ENCODE measurements around the gene ETFA. TPM values are rescaled to one million over a fixed set of nuclear protein-coding genes. Genes with fewer than 3 reads are reported as not detected.

ETFA gene
- total and polyA plus RNA-seq, 2 of the 8 experiments (the other 6 are each of a cell fraction or from before 2014, with no cell fraction given): 60.9 to 90.0 TPM

DNA sequence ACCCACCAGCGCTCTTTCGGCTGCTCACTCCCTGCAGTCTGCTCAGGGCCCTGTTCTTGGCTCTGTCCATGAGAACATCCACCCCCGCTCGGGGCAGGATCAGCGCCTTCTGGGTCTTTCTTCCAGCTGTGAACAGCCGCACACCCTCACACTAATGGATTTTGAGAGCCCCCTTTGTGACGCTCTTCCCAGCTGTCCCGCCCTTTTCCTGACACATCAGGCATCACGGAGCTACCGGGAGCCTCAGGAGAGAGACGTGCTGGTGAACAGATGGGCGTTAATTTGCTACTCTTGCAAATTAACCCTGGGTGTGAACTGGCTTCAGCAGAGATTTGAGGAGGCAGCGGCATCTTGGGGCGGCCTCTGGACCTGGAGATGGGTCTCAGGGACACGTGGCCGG is 138.5 kb downstream of the ETFA start (continued):
- TF ChIP-seq, protein P1, sequence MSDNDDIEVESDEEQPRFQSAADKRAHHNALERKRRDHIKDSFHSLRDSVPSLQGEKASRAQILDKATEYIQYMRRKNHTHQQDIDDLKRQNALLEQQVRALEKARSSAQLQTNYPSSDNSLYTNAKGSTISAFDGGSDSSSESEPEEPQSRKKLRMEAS (IDR thresholded peaks at IDR 0.05): no peak
- TF ChIP-seq BRCA1 (IDR thresholded peaks at IDR 0.05; ENCODE audit: low read depth, low read length) (no peak), YY1 (IDR thresholded peaks at IDR 0.05; ENCODE audit: low read depth, low read length) (no peak), CHD7 (IDR thresholded peaks at IDR 0.05; ENCODE audit: insufficient replicate concordance, low read length) (no peak)

All from H1 (cell line).